ENCODE results near the gene TMPRSS2.

GRCh38 chr21:41435706-41436105 lies 72.3 kb downstream of the TMPRSS2 start:
- TF ChIP-seq, protein P1, sequence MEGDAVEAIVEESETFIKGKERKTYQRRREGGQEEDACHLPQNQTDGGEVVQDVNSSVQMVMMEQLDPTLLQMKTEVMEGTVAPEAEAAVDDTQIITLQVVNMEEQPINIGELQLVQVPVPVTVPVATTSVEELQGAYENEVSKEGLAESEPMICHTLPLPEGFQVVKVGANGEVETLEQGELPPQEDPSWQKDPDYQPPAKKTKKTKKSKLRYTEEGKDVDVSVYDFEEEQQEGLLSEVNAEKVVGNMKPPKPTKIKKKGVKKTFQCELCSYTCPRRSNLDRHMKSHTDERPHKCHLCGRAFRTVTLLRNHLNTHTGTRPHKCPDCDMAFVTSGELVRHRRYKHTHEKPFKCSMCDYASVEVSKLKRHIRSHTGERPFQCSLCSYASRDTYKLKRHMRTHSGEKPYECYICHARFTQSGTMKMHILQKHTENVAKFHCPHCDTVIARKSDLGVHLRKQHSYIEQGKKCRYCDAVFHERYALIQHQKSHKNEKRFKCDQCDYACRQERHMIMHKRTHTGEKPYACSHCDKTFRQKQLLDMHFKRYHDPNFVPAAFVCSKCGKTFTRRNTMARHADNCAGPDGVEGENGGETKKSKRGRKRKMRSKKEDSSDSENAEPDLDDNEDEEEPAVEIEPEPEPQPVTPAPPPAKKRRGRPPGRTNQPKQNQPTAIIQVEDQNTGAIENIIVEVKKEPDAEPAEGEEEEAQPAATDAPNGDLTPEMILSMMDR (IDR thresholded peaks at IDR 0.05), result no peak
- TF ChIP-seq POLR2A (IDR thresholded peaks at IDR 0.05), result no peak
